H1 (cell line): Measurements from ENCODE around the gene PDF. TPM values are rescaled to one million over a fixed set of nuclear protein-coding genes. Genes with fewer than 3 reads are reported as not detected.

Source experiments
- CTCF ChIA-PET: fragments of 300-600 bp; sonication (Branson Sonifier 250); formaldehyde crosslinking; loops from one replicate; lab custom pipeline; 2021; ENCODE audit not compliant: partially characterized antibody; lab: Charles Lee
- POLR2A ChIA-PET: fragments of 300-600 bp; sonication (Branson Sonifier 250); formaldehyde crosslinking; loops from one replicate; lab custom pipeline; 2021; ENCODE audit warnings: inconsistent platforms; ENCODE audit not compliant: partially characterized antibody; lab: Charles Lee
- DNase-seq, 2 experiments: peaks; one replicate each; pipeline versions ENCODE4 v3.0.0 to v3.0.0-alpha.2; 2010 to 2022; ENCODE audit warnings: low spot score in 2 of 2, low read depth in 1 of 2, mixed read lengths in 1 of 2
- FAIRE-seq: peaks from 2 replicates; lab custom pipeline; 2011; peaks lifted over from hg19 to GRCh38; lab: Jason Lieb, UNC
- H2AFZ ChIP-seq: 2 replicates; pipeline ENCODE4 v1.8.1; 2012; ENCODE audit warnings: low read length, inconsistent platforms
- H2AK5ac ChIP-seq: 2 replicates; pipeline ENCODE4 v1.6.1; 2013; ENCODE audit warnings: low read depth, low read length
- H2BK120ac ChIP-seq: replicated peaks from 2 replicates; pipeline ENCODE3; 2013; ENCODE audit warnings: low read depth, low read length, inconsistent platforms
- H2BK12ac ChIP-seq: 2 replicates; pipeline ENCODE4 v1.6.1; 2013; ENCODE audit warnings: low read depth, low read length
- H2BK15ac ChIP-seq: 2 replicates; pipeline ENCODE4 v1.6.1; 2013; ENCODE audit warnings: low read length
- H2BK20ac ChIP-seq: 2 replicates; pipeline ENCODE4 v1.6.1; 2013; ENCODE audit warnings: low read length
- H2BK5ac ChIP-seq: 2 replicates; pipeline ENCODE4 v1.6.1; 2013; ENCODE audit warnings: low read depth, low read length
- H3K14ac ChIP-seq: 2 replicates; pipeline ENCODE4 v1.6.1; 2013; ENCODE audit warnings: inconsistent platforms; ENCODE audit not compliant: insufficient read length
- H3K18ac ChIP-seq: 2 replicates; pipeline ENCODE4 v1.6.1; 2013; ENCODE audit warnings: low read length; ENCODE audit errors: extremely low read depth
- H3K23ac ChIP-seq: 2 replicates; pipeline ENCODE4 v1.6.1; 2013; ENCODE audit warnings: inconsistent platforms; ENCODE audit not compliant: insufficient read length
- H3K23me2 ChIP-seq: 2 replicates; pipeline ENCODE4 v1.6.1; 2013; ENCODE audit warnings: low read depth, low read length
- H3K27ac ChIP-seq: 2 replicates; pipeline ENCODE4 v1.6.1; 2011; ENCODE audit warnings: low read depth, low read length, inconsistent platforms
- H3K27me3 ChIP-seq, 4 experiments: replicated peaks in 1 of 4; 1 replicate in 1 of 4; 2 replicates in 3 of 4; pipeline versions ENCODE4 v1.6.1 to v1.8.1; 2011 to 2013; ENCODE audit warnings: low read length in 3 of 4, mild to moderate bottlenecking in 3 of 4, inconsistent platforms in 2 of 4, mixed read lengths in 2 of 4, moderate library complexity in 1 of 4; ENCODE audit not compliant: control insufficient read depth in 3 of 4, insufficient read depth in 3 of 4; ENCODE audit errors: extremely low read depth in 1 of 4
- H3K36me3 ChIP-seq, 4 experiments: 2 replicates each; pipeline versions ENCODE4 v1.6.1 to v1.8.1; 2011 to 2013; ENCODE audit warnings: mild to moderate bottlenecking in 4 of 4, low read length in 3 of 4, moderate library complexity in 2 of 4, control low read depth in 1 of 4, inconsistent platforms in 1 of 4; ENCODE audit not compliant: insufficient read depth in 4 of 4, control insufficient read depth in 2 of 4
- H3K4ac ChIP-seq: replicated peaks from 2 replicates; pipeline ENCODE3; 2013; ENCODE audit warnings: low read length, low read depth, mixed read lengths, inconsistent platforms; ENCODE audit not compliant: insufficient read length
- H3K4me1 ChIP-seq, 4 experiments: replicated peaks in 1 of 4; 1 replicate in 1 of 4; 2 replicates in 3 of 4; pipeline versions ENCODE4 v1.6.1 to v1.8.1; 2011 to 2013; ENCODE audit warnings: low read length in 3 of 4, inconsistent platforms in 2 of 4, mixed read lengths in 1 of 4; ENCODE audit not compliant: insufficient read depth in 4 of 4, control insufficient read depth in 3 of 4
- H3K4me2 ChIP-seq, 2 experiments: 2 replicates each; pipeline versions ENCODE4 v1.6.1 to v1.8.1; 2011 to 2013; ENCODE audit warnings: low read depth in 2 of 2, low read length in 2 of 2, control low read depth in 1 of 2, inconsistent platforms in 1 of 2, mild to moderate bottlenecking in 1 of 2; ENCODE audit not compliant: insufficient read depth in 1 of 2
- H3K4me3 ChIP-seq, 4 experiments: fragments of 200-600, 300-600 bp in 1 of 4; sonication (generic), shearing (Covaris generic), sonication (Bioruptor Twin) in 1 of 4; 2 replicates each; pipeline versions ENCODE4 v1.5.1 to v1.8.1; 2011 to 2016; ENCODE audit warnings: low read length in 4 of 4, low read depth in 3 of 4, control low read depth in 2 of 4, inconsistent platforms in 2 of 4, mild to moderate bottlenecking in 2 of 4, mixed read lengths in 1 of 4, moderate library complexity in 1 of 4; ENCODE audit not compliant: insufficient read depth in 2 of 4; ENCODE audit errors: extremely low read depth in 1 of 4
- H3K56ac ChIP-seq: replicated peaks from 2 replicates; pipeline ENCODE3; 2013; ENCODE audit warnings: low read depth, mild to moderate bottlenecking, mixed read lengths, low read length, inconsistent platforms; ENCODE audit not compliant: insufficient read length
- H3K79me1 ChIP-seq: 2 replicates; pipeline ENCODE4 v1.6.1; 2013; ENCODE audit warnings: low read depth, low read length, control low read depth
- H3K79me2 ChIP-seq, 2 experiments: 2 replicates each; pipeline versions ENCODE4 v1.6.1 to v1.8.1; 2012 to 2013; ENCODE audit warnings: low read length in 2 of 2, mild to moderate bottlenecking in 2 of 2, inconsistent platforms in 1 of 2; ENCODE audit not compliant: insufficient read depth in 2 of 2, control insufficient read depth in 1 of 2
- H3K9ac ChIP-seq, 4 experiments: replicated peaks in 1 of 4; 1 replicate in 1 of 4; 2 replicates in 3 of 4; pipeline versions ENCODE4 v1.6.1 to v1.8.1; 2011 to 2013; ENCODE audit warnings: low read depth in 3 of 4, low read length in 3 of 4, control low read depth in 2 of 4, mild to moderate bottlenecking in 2 of 4, moderate library complexity in 2 of 4, inconsistent platforms in 1 of 4; ENCODE audit errors: extremely low read depth in 1 of 4
- H3K9me3 ChIP-seq, 2 experiments: 2 replicates each; pipeline versions ENCODE4 v1.6.1 to v1.8.1; 2012 to 2013; ENCODE audit warnings: mild to moderate bottlenecking in 2 of 2, moderate library complexity in 2 of 2, control low read depth in 1 of 2, inconsistent platforms in 1 of 2, low read depth in 1 of 2, low read length in 1 of 2, mixed read lengths in 1 of 2; ENCODE audit not compliant: insufficient read depth in 2 of 2
- H4K20me1 ChIP-seq, 2 experiments: replicated peaks in 1 of 2; 2 replicates each; pipeline versions ENCODE3 to v1.8.1; 2011 to 2013; ENCODE audit warnings: inconsistent platforms in 2 of 2, low read length in 2 of 2, mild to moderate bottlenecking in 1 of 2; ENCODE audit not compliant: insufficient read depth in 2 of 2, control insufficient read depth in 1 of 2
- H4K5ac ChIP-seq: 2 replicates; pipeline ENCODE4 v1.6.1; 2013; ENCODE audit warnings: low read length, low read depth, mixed read lengths, inconsistent platforms; ENCODE audit not compliant: insufficient read length
- H4K8ac ChIP-seq: 2 replicates; pipeline ENCODE4 v1.8.0; 2013; ENCODE audit warnings: mild to moderate bottlenecking, moderate library complexity, low read length, inconsistent platforms; ENCODE audit not compliant: insufficient read depth; ENCODE audit errors: extremely low read depth
- H4K91ac ChIP-seq: replicated peaks from 2 replicates; pipeline ENCODE3; 2013; ENCODE audit warnings: low read length, mixed read lengths, inconsistent platforms; ENCODE audit not compliant: insufficient read length
- BRCA1 ChIP-seq: IDR thresholded peaks from 2 replicates; pipeline ENCODE4 v1.6.1; 2012; ENCODE audit warnings: low read depth, low read length, improper control_type of control experiment
- GTF2F1 ChIP-seq: IDR thresholded peaks from 2 replicates; pipeline ENCODE4 v1.6.1; 2012; ENCODE audit warnings: low read depth, low read length, improper control_type of control experiment, borderline replicate concordance
- KDM5A ChIP-seq: fragments of 200-600 bp; IDR thresholded peaks from 2 replicates; pipeline ENCODE4 v1.7.1; 2012; ENCODE audit warnings: mild to moderate bottlenecking, low read length, inconsistent platforms, mixed read lengths
- POLR2A ChIP-seq, 2 experiments: IDR thresholded peaks; 1 replicate in 1 of 2; 2 replicates in 1 of 2; pipeline ENCODE4 v1.6.1; 2011; ENCODE audit warnings: low read depth in 2 of 2, low read length in 2 of 2, mild to moderate bottlenecking in 2 of 2; ENCODE audit errors: control extremely low read depth in 1 of 2
- POU5F1 ChIP-seq: IDR thresholded peaks from 2 replicates; pipeline ENCODE4 v1.6.1; 2011; ENCODE audit warnings: low read depth, mild to moderate bottlenecking, low read length, moderate library complexity
- RXRA ChIP-seq: IDR thresholded peaks from 2 replicates; pipeline ENCODE4 v1.6.1; 2011; ENCODE audit warnings: low read depth, mild to moderate bottlenecking, low read length, moderate library complexity; ENCODE audit not compliant: insufficient read depth
- SAP30 ChIP-seq: fragments of 300-600 bp; sonication (generic); IDR thresholded peaks from 2 replicates; pipeline ENCODE4 v1.7.1; 2012; ENCODE audit warnings: low read length, moderate library complexity, mild to moderate bottlenecking, inconsistent platforms; ENCODE audit not compliant: insufficient read depth, insufficient replicate concordance
- SUZ12 ChIP-seq: fragments of 200-600 bp; sonication (generic); IDR thresholded peaks from 2 replicates; pipeline ENCODE4 v1.6.1; 2012; ENCODE audit warnings: mild to moderate bottlenecking, inconsistent platforms, low read length, moderate library complexity, mixed read lengths
- TEAD4 ChIP-seq: IDR thresholded peaks from 2 replicates; pipeline ENCODE4 v1.6.1; 2012; ENCODE audit warnings: low read depth, low read length, inconsistent platforms, mixed read lengths
- WGBS, 2 experiments: shearing (Covaris generic) in 1 of 2; methylation state at CpG; one replicate each; pipeline versions ENCODE4 v1.1.6 to v1.1.7; 2013 to 2015; ENCODE audit warnings: low lambda C conversion rate in 2 of 2, mixed read lengths in 2 of 2, inconsistent platforms in 1 of 2, low coverage in 1 of 2, missing lambda C conversion rate in 1 of 2; ENCODE audit not compliant: insufficient replicate concordance in 2 of 2, insufficient coverage in 1 of 2, insufficient read length in 1 of 2; ENCODE audit errors: extremely low coverage in 1 of 2, missing lambda C conversion rate in 1 of 2; 5-methylcytosine and 5-hydroxymethylcytosine counted together
- polyA plus RNA-seq, 7 experiments: library from polyadenylated mRNA; depleted of rRNA in 3 of 7; stranded (reverse) in 5 of 7; unstranded in 2 of 7; fragments of >200 nt in 5 of 7; fragments of 200-250 nt in 2 of 7; gene quantifications; 1 replicate in 5 of 7; 2 replicates in 1 of 7; 4 replicates in 1 of 7; pipeline versions ENCODE4 v1.2.1 to v1.2.3, GENCODE V29; 2011 to 2013; ENCODE audit warnings: missing spikeins in 2 of 7, mixed read lengths in 2 of 7
- total RNA-seq: library from RNA; stranded (reverse); fragmentation: NEBNext Ultra II Directional; extraction: Animal tissue kit (Norgen Biotek cat#: 25700); gene quantifications from 2 replicates; pipeline ENCODE4 v1.2.1, GENCODE V29; 2021
- TF ChIP-seq, protein P1 (sequence below), 3 experiments: IDR thresholded peaks; 1 replicate in 2 of 3; 2 replicates in 1 of 3; pipeline versions ENCODE4 v1.5.1 to v1.6.1; 2011; ENCODE audit warnings: low read length in 3 of 3, mild to moderate bottlenecking in 3 of 3, inconsistent platforms in 2 of 3, low read depth in 1 of 3, moderate library complexity in 1 of 3; ENCODE audit not compliant: insufficient read depth in 1 of 3; ENCODE audit errors: control extremely low read depth in 1 of 3
- TF ChIP-seq, protein P2 (sequence below): IDR thresholded peaks from 2 replicates; pipeline ENCODE4 v1.6.1; 2012; ENCODE audit warnings: inconsistent platforms

Gene PDF
- total and polyA plus RNA-seq, 2 of the 8 experiments (the other 6 are each of a cell fraction or from before 2014, with no cell fraction given), result 17.7 to 23.9 TPM

DNA sequence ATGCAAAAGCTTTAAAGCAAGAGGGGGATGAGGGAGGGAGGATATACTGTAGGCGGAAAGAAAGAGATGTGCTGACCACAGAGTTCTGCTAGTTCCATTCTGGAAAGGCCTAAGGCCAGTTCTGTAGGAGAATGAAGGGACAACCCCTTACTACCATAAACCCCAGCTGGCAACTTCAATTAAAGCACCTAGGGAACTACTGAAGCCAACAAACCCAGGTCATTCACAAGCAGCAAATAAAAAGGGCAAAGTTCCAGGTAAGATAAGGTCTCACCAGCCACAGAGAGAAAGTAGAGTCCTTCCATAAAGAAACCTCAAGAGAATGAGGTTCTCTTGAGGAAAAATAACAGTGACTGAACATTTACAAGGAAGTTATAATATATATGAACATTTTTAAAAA lies 42.6 kb upstream of the PDF start:
- TF ChIP-seq, protein P1, sequence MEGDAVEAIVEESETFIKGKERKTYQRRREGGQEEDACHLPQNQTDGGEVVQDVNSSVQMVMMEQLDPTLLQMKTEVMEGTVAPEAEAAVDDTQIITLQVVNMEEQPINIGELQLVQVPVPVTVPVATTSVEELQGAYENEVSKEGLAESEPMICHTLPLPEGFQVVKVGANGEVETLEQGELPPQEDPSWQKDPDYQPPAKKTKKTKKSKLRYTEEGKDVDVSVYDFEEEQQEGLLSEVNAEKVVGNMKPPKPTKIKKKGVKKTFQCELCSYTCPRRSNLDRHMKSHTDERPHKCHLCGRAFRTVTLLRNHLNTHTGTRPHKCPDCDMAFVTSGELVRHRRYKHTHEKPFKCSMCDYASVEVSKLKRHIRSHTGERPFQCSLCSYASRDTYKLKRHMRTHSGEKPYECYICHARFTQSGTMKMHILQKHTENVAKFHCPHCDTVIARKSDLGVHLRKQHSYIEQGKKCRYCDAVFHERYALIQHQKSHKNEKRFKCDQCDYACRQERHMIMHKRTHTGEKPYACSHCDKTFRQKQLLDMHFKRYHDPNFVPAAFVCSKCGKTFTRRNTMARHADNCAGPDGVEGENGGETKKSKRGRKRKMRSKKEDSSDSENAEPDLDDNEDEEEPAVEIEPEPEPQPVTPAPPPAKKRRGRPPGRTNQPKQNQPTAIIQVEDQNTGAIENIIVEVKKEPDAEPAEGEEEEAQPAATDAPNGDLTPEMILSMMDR (IDR thresholded peaks at IDR 0.05; ENCODE audit: control extremely low read depth in 1 of 3, insufficient read depth in 1 of 3, low read depth in 1 of 3, low read length in 3 of 3), result no peak
- TF ChIP-seq, protein P2, sequence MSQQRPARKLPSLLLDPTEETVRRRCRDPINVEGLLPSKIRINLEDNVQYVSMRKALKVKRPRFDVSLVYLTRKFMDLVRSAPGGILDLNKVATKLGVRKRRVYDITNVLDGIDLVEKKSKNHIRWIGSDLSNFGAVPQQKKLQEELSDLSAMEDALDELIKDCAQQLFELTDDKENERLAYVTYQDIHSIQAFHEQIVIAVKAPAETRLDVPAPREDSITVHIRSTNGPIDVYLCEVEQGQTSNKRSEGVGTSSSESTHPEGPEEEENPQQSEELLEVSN, result no peak
- TF ChIP-seq KDM5A (no peak), GTF2F1 (no peak), RXRA (no peak), POU5F1 (no peak), SUZ12 (no peak), POLR2A (IDR thresholded peaks at IDR 0.05; ENCODE audit: control extremely low read depth in 1 of 2, low read depth in 2 of 2, low read length in 2 of 2) (no peak), BRCA1 (no peak), TEAD4 (no peak), SAP30 (no peak)
- H4K5ac ChIP-seq, result no peak overlapping the region
- FAIRE-seq, result no peak
- H3K4ac ChIP-seq, result no peak overlapping the region
- no peak overlapping the region for H3K23ac ChIP-seq
- H4K20me1 ChIP-seq, result peaks cover 0 to 4% of the 10 kb centered on the region in 2 experiments
- H3K14ac ChIP-seq, result no peak overlapping the region
- H2BK12ac ChIP-seq, result no peak overlapping the region
- no peak for DNase-seq
- H3K4me2 ChIP-seq, result no peak overlapping the region
- no peak overlapping the region for H4K8ac ChIP-seq
- no peaks in the 10 kb centered on the region for H3K79me2 ChIP-seq
- no peaks in the 10 kb centered on the region for H3K23me2 ChIP-seq
- CTCF ChIA-PET, result interaction anchor here (1.4 to 1.6 kb wide), 2 partner anchors 9 to 10 kb away, joined by 4 to 5 read pairs; no protein-coding TSS in a partner anchor
- no peak overlapping the region for H3K27ac ChIP-seq
- H3K56ac ChIP-seq, result no peak overlapping the region
- no peak overlapping the region for H2BK5ac ChIP-seq
- H3K9me3 ChIP-seq, result no peaks in the 10 kb centered on the region
- H3K27me3 ChIP-seq, result no peaks in the 10 kb centered on the region
- no peak overlapping the region for H3K18ac ChIP-seq
- no peak overlapping the region for H2AK5ac ChIP-seq
- no peak overlapping the region for H2BK15ac ChIP-seq
- POLR2A ChIA-PET, result interaction anchor here (1.4 kb wide), 1 partner anchor 11 kb away, joined by 3 read pairs; no protein-coding TSS in a partner anchor
- no peaks in the 10 kb centered on the region for H3K79me1 ChIP-seq
- H2AFZ ChIP-seq, result no peak overlapping the region
- H4K91ac ChIP-seq, result no peak overlapping the region
- 68% methylated on average over 1 of the region's 1 CpG; no CpG with 5 or more reads in 1 of the 2 experiments for WGBS, 2 experiments
- H2BK20ac ChIP-seq, result no peak overlapping the region
- no peak overlapping the region for H3K4me3 ChIP-seq
- peaks cover 7 to 44% (median 26%) of the 10 kb centered on the region in 4 experiments for H3K36me3 ChIP-seq
- H2BK120ac ChIP-seq, result no peak overlapping the region
- no peak overlapping the region for H3K9ac ChIP-seq
- H3K4me1 ChIP-seq, result no peaks in the 10 kb centered on the region
